DMS114 treated with DMSO at 0.1 percent for 48 hours (cell line): ENCODE results near the gene TRIAP1.
A peak's percentile ranks its signal among the peaks of the same experiment; 100 is the strongest.
"Not testable (repeated sequence)": the region's sequence is repeated elsewhere in the genome, so short reads cannot be mapped to it uniquely, and the experiment has no call there.

ENCODE experiments used
- DNase-seq: peaks from one replicate; lab custom pipeline; 2025; ENCODE audit not compliant: unreplicated experiment; lab: John Stamatoyannopoulos, UW

The TRIAP1 gene

DNA sequence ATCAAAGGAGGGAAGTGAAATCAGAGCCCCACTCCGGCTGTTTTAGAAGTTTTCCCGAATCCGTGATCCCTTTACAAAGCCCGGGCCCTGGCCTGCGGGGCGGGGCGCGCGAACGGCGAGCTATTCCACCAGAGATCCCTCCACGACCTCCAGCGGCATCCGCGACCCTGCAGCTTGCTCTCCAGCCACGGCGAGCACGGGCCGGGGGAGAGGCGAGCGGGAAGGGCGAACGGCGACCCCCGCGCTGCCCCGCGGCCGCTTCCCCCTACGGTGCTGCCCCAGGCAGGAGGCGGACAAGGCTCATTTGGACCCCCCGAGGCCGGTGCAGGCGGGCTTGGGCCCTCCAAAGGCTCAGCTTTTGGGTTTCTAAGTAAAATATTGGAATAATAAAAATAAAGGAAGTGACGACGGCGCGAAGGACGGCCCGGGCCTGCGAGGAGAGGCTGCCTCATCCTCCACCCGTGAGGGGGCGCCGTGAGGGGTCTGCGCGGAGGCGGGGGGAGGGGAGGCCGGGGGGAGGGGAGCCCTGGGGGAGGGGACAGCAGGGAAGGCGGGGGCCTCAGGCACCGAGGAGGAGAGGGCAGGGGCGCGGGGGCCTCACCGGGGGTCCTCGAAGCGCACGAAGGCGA, 22.8 kb upstream of the TRIAP1 start:
- DNase-seq = no peak

DNA sequence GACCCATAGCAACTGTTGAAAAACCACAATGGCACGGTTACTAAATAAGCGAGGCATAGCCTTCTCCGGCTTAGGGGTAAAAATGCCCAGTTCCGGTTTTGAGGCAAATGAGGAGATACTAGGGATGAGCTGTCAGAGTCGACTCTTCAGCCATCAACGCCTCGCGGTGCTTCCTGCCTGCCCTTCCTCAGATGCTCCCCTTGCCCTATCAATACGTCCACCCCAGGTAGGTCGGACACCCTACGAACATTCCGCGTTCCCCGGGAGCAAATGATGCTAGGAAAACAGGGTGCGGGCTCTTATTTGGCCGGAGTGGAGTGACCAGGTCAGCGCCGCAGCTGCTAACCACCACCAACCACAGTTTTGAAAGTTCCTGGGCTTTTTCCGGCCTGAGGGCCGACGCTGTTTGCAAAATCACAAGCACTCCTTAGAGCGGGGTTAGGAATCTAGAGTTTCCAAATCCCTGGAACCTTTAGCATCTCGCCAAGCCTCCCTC, 22.2 kb upstream of the TRIAP1 start:
- DNase-seq = no peak

DNA sequence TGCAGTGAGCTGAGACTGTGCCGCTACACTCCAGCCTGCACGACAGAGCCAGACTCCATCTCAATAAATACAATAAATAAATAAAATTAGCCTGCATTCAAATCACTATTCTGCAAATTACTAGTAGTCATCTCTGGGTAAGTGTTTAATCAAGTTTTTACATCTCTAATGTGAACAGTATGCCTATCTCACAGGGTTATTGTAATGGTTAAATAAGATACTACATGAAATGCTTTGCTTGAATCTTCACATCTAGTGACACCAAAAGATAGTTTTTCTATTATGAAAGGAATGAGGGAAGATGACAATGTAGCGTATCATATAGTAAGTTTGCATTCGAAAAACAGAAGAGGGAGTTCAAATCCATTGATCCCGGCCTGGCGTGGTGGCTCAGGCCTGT, 21.3 kb upstream of the TRIAP1 start:
- no peak for DNase-seq

DNA sequence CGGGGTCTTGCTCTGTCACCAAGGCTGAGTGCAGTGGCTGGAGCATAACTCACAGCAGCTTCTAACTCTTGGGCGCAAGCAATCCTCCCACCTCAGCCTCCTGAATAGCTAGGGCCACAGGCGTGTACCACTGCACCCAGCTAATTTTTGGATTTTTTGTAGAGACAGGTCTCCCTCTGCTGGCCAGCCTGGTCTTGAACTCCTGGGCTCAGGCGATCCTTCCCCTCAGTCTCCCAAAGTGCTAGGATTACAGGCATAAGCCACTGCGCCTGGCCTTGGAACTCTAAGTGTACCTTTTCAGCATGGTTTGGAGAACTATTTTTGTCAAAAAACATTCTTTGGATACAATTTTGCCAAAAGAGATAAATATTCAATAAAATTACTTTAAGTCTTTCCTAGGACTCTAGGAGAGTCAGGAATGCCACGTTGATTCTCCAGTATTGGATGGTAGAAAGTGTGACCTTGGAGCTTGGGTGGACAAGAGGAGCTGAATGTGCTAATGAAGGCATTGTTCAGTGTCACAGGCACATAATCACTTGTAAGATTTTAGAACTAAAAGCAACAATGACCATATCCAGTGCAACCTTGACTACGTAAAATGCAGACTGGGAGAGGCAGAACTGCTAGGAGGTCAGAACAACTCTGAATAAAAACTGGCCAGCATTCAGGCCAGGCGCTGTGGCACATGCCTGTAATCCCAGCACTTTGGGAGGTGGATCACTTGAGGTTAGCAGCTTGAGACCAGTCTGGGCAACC, 20.6 kb upstream of the TRIAP1 start:
- peak; percentile 60 for DNase-seq

DNA sequence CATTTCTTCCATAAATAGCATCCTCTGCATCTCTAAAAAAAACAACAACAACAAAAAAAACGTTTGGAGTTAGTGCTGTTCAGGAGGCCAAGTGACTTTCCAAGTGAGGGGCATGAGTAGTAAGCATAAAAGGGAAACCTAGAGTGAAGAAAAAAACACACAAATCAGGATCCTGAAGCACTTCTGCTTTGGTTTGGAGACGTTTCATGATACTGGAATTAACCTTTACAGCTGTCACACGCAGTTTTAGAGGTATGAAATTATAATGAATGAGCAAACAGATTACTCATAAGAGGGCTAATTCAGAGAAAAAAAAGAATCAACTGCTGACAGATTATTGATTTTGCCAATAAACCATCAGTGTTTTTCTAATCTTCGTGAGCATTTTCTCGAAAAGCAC, 19.6 kb upstream of the TRIAP1 start:
- no peak for DNase-seq

DNA sequence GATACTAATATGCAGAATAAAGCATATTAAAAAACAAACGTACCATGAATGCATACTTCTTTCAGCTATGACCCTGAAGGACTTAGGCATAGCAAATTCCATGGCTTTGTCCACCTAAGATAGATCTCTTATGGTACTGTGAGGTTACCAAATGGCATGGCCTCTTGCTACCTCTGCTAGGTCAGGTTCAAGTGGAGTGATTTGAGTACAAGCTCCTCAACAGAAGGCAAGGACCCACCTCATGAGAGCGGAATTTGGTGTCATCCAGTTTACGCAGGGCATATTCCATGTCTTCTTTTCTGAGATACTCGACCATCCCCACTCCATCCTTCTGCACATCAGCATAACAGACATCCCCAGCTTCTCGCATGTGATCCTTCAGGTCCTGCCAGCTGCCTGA, 17.5 kb upstream of the TRIAP1 start:
- no peak for DNase-seq

DNA sequence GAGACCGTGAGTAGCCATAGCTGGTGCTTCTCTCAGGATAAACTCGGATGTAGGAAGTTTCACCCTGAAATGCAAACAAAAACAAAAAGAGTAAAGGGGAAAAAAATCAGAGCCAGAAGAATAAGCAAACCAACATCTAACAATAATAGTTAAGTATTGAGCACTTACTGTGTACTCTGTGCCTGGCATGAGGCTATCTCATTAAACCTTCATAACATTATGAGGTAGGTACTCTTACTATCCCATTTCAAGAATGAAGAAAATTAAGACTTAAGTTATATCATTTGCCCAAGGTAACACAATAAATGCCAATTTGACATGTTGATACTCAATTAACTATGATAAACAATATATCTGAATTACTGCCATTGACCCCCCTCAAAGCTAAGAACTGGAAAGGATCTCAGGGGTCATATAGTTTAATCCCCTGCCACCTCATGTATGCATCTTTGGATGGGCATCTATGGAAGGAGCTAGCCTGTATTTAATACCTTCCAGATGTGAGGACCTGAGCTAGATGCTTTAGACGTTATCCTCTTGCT, 16.0 kb upstream of the TRIAP1 start:
- DNase-seq = no peak

DNA sequence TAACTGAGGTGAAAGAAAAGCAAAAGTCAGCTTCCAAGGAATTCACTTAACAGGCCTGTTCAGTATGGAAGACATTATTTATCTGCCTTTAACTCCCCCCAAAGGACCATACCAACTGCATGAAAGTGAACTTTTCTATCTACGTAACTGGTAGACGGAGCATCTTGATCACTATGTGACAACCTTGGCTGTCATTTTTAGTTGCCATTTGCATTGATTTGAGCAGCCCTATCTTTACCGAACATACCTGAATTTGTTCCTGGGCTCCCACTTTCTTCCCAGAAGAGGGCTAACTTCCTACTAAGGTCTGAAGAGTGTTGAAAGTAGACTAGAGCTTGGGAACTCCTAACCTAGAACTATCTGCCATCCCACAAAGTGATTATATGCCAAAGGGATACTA, 14.0 kb upstream of the TRIAP1 start:
- DNase-seq = no peak

DNA sequence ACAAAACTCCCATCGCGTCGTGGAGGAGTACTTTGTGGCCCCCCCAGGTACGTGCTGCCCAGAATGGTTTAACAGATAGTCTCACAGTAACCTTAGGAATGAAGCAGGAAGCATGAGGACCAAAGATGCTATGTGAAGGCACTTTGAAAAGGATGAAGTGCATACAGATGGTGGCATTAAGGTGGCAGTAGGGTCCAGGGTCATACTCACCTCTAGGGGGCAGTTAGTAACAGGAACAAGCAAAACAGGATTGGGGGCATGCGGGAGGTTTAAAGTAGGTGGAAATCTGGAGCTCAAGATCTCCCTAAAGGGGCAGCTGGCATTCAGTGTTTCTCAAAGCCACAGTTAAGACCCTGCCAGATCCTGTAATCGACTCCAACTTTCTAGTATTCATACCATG, 10.9 kb upstream of the TRIAP1 start:
- no peak for DNase-seq

DNA sequence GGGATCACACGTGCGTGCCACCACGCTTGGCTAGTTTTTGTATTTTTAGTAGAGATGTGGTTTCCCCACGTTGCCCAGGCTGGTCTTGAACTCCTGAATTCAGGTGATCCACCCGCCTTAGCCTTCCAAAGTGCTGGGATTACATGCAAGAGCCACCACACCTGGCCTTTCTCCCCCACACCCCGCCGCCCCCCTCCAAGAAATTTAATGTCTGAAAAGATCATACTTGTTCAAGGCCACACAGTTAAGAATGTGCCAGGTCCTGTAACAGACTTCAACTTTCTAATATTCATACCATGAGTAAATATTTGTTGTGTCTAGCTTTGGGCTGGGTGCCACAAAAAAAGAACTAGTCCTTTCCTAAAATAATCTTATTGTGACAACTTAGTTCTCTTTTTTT, 9.1 kb upstream of the TRIAP1 start:
- DNase-seq = no peak

DNA sequence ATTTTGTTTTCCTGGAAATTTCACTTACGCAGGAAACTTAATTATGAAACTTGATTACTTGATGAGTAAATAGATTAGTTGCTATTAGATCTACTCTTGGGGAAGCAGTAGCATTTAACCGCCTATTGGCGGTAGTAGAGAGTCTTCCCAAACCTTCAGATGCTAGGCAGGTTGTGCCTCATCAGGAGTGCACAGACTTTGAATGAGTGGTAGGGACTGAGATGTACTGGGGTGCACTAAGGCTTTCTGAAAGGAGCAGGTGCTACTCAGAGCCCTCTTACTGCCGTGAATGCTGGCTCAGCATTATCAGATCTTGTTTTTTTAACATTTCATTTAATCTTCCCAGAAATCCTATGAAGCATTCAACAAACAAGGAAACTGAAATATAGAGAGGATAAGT, 7.8 kb upstream of the TRIAP1 start:
- no peak for DNase-seq

DNA sequence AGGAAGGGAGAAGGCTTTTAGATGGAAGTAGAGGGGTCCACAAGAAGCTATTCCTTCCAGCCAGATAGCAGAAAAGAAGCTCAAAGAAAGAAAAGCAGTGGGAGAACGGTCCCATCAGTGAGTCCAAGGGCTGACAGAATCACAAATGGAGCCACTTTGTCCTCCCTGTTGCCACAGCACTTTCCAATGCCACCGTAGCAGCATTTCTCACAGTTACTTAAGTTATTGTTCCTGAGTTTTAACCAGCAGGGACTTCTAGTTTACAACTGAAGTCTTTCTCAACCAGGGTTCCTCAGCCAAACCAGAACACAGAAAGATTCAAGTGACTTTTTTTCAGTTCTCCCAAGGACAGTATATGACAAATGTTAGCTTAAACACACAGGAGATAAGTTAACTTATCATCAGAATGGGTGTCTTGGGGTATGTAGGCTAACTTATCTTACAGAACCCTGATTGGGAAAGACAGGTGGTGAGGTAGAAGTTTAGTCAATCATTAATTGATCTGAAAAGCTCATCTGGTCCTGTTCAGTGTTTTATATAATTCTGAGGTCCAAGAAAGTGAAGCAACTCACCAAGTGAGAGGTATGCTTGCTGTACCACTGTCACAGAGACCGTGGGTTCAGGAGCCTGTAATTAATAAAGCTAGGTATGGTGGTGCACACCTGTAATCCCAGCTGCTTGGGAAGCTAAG, 7.0 kb upstream of the TRIAP1 start:
- DNase-seq = no peak

DNA sequence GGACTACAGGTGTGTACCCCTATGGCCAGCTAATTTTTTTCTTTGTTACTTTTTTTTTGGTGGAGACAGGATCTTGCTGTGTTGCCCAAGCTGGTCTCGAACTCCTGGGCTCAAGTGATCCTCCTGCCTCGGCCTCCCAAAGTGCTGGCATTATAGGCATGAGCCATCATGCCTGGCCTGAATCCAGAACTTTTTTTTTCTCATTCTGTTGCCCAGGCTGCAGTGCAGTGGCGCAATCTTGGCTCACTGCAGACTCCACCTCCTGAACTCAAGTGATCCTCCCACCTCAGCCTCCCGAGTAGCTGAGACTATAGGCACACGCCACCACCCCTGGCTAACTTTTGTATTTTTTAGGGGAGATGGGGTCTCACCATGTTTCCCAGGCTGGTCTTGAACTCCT, 6.3 kb upstream of the TRIAP1 start:
- DNase-seq = not testable (repeated sequence)

DNA sequence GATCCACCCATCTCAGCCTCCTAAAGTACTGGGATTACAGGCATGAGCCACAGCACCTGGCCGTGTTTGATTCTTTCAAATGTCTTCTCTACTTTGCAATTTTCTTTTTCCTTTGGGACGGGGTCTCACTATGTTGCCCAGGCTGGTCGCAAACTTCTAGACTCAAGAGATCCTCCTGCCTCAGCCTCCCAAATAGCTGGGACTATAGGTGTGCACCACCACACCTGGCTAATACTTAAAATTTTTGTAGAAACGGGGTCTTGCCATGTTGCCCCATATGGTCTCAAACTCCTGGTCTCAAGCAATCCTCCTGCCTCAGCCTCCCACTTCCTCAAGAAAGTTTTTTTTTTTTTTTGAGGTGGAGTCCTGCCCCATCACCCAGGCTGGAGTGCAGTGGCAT, 1.8 kb upstream of the TRIAP1 start:
- DNase-seq = no peak

DNA sequence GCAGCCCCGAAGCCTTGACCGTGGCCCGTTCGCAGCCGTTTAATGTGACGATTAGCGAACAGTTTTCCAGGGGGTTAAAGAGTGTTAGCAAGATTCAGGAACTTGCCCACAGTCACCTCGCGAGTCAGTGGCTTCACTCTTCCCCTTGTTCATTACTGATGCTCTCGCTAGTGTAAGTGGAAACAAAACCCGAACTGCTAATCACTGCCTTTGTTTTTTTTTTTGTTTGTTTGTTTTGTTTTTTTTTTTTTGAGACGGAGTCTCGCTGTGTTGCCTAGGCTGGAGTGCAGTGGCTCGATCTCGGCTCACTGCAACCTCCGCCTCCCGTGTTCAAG, 627 bp upstream of the TRIAP1 start:
- DNase-seq = not testable (repeated sequence)

DNA sequence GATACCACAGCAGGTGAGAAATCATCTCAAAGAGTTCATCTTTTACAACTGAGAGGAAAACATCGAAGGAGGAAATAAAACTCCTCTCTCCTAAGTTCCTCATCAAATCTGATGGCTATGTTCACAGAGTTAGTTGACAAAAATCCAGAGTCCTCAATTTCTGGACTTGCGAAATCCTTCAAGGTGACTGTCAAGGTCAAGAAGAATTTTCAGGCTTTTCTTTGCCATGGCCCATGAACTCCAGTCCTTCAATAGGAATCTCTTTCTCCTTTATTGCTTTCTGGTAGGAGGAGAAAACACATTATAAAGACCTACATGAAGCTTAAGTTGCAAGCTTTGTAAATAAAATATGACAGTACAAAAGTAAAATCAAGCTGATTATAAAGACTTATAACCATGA, 1.5 kb downstream of the TRIAP1 start:
- no peak for DNase-seq

DNA sequence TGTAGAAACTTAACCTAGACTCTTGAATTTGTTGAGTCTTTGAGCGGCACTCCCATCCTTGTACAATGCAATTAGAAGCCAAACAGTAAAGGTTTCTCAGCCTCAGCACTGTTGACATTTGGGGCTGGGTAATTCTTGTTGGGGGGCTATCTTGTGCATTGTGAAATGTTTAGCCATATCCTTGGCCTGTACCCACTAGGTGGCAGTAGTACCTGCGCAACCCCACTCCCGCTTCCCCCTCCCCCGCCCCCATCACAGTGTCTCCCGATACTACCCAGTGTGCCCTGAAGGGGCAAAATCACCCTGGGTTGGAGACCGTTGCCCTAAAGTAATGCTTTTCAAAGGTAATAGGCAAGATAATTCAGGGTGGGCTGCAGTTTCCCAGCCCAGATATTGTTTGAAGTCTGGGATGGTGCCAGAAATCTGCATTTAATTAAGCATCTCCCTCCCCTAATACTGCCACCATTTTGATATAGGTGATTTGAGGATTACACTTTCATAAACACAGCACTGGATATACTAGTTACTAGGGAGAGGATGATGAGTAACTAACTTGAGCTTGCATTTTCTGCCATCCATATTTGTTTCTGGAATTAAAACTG, 6.4 kb downstream of the TRIAP1 start:
- DNase-seq = peak; percentile 64

DNA sequence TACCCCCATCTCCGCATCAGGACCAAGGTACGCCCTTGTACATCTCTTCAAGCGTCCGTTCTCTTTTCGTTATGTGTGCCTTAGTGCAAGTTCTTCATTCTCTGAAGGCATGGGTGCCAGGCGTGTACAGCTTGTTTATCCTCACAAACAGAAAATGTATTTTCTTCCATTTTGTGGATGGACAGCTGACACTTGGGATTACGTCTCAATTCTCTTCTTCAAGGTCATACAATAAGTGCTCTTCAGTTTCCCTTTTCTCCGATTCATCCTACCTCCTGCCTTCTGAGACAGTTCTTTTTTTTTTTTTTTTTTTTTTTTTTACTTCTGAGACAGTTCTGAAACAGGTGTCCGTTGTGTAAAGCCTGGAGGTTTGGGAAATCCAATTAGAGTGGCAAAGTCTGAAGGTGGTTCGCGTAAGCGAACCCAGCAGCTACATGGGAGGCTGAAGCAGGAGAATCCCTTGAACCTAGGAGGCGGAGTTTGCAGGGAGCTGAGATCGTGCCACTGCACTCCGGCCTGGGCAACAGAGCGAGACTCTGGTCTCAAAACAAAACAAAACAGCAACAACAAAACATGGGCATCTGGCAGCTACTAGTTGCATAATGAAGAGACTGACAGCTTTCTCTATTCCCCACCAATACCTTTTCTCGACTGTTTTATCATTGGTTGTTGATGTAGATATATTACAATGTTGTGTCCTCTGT, 7.5 kb downstream of the TRIAP1 start:
- no peak for DNase-seq

DNA sequence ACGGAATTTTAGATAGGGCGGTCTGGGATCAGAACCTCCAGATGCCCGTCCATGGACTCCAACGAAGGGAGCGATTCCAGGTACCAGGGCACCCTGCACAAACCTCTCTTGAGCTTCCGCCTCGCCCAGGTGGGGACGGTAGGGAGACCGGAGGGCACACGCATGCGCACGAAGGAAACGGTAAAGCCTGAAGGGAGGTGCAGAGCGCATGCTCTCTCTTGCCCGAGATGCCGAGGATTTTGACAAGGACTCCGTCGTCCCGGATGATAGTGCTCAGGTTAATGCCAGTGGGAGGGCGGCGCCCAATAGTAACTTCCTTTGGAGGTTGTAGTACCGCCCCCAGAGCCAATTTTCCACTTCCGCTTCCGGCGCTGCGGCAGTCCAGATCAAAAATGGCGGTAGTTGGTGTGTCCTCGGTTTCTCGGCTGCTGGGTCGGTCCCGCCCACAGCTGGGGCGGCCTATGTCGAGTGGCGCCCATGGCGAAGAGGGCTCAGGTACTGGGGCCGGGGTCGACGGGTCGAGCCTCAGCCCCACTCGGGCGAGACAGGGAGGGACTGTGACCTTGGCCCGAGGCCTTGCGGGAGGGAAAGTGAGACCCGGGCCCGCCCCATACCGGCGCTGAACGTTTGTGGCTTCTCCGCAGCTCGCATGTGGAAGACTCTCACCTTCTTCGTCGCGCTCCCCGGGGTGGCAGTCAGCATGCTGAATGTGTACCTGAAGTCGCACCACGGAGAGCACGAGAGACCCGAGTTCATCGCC, 8.3 kb downstream of the TRIAP1 start, which contains the start of gene COX6A1:
Gene COX6A1 (plus strand): TSS at position 379 of the 760 bp plus-strand sequence. CDS start 14 bp downstream, at position 393.
- peak; percentile 98 for DNase-seq
